Measurements from ENCODE around the gene TRAK1.
A peak's percentile ranks its signal among the peaks of the same experiment; 100 is the strongest.

Gene TRAK1

GRCh38 chr3:42081838-42082473, 9.2 kb upstream of the TRAK1 start:
- no peaks in the 10 kb centered on the region for H3K9me3 ChIP-seq (replicated peaks; ENCODE audit: insufficient read depth, low read length)
- DNase-seq, result peak; percentile 17
- no peaks in the 10 kb centered on the region for H3K9me2 ChIP-seq (replicated peaks; ENCODE audit: insufficient read depth, low read length)
- H3F3A ChIP-seq (ENCODE audit: insufficient read depth, low read length), result 0 out of 2 replicates have a peak, but pooled peaks cover 14% of the 10 kb centered on the region
- peak overlapping the region; percentile 40; the same call in 1 of the 2 replicates for H3K27ac ChIP-seq (ENCODE audit: low read length)
- H3K4me1 ChIP-seq (ENCODE audit: low read length), result peaks cover 34% of the 10 kb centered on the region
- H3K27me3 ChIP-seq (replicated peaks; ENCODE audit: insufficient read depth, low read length), result no peaks in the 10 kb centered on the region
- H4K20me1 ChIP-seq (ENCODE audit: insufficient read depth, low read length), result 0 out of 2 replicates have a peak, but pooled peaks cover 3% of the 10 kb centered on the region
- no peak overlapping the region for H2AFZ ChIP-seq (ENCODE audit: low read length)
- peaks cover 91% of the 10 kb centered on the region for H3K79me2 ChIP-seq (ENCODE audit: low read length)
- H3K36me3 ChIP-seq (replicated peaks; ENCODE audit: insufficient read depth, low read length), result no peaks in the 10 kb centered on the region
- TF ChIP-seq, protein P1, sequence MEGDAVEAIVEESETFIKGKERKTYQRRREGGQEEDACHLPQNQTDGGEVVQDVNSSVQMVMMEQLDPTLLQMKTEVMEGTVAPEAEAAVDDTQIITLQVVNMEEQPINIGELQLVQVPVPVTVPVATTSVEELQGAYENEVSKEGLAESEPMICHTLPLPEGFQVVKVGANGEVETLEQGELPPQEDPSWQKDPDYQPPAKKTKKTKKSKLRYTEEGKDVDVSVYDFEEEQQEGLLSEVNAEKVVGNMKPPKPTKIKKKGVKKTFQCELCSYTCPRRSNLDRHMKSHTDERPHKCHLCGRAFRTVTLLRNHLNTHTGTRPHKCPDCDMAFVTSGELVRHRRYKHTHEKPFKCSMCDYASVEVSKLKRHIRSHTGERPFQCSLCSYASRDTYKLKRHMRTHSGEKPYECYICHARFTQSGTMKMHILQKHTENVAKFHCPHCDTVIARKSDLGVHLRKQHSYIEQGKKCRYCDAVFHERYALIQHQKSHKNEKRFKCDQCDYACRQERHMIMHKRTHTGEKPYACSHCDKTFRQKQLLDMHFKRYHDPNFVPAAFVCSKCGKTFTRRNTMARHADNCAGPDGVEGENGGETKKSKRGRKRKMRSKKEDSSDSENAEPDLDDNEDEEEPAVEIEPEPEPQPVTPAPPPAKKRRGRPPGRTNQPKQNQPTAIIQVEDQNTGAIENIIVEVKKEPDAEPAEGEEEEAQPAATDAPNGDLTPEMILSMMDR (IDR thresholded peaks at IDR 0.05; ENCODE audit: low read length), result no peak
- TF ChIP-seq EZH2phosphoT487 (IDR thresholded peaks at IDR 0.05; ENCODE audit: low read length) (no peak), EZH2 (optimal IDR thresholded peaks at IDR 0.05; ENCODE audit: low read depth, low read length) (no peak)
- H3K4me3 ChIP-seq (ENCODE audit: low read length), result peak overlapping the region; percentile 5; the same call in 1 of the 2 replicates
- H3K9ac ChIP-seq (ENCODE audit: low read length), result no peak overlapping the region
- peak overlapping the region; percentile 53 for H3K4me2 ChIP-seq (ENCODE audit: low read depth, low read length)

DNA sequence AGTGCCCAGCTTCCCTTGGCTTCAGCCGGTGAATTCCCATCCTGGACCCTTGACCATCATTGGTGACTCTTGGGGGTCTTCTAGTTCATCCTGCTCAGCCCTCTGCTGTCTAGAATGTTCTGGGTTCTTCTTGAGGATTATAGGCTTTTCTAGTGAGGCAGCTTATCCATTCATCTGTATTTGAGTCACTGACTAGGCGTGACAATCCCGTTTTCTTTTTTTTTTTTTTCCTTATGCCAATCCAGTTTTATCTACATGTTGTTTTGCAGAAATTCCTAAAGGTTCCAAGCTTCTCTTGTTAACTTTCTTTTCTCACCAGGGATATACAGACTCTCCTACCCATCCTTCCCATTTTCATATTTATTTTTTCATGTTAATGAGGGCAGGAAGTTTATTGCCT, 6.6 kb upstream of the TRAK1 start:
- no peaks in the 10 kb centered on the region for H3K9me3 ChIP-seq (replicated peaks; ENCODE audit: insufficient read depth, low read length)
- H3K36me3 ChIP-seq (replicated peaks; ENCODE audit: insufficient read depth, low read length), result no peaks in the 10 kb centered on the region
- H3K4me2 ChIP-seq (ENCODE audit: low read depth, low read length), result no peak overlapping the region
- no peak overlapping the region for H3K9ac ChIP-seq (ENCODE audit: low read length)
- H3K27me3 ChIP-seq (replicated peaks; ENCODE audit: insufficient read depth, low read length), result no peaks in the 10 kb centered on the region
- no peaks in the 10 kb centered on the region for H3K9me2 ChIP-seq (replicated peaks; ENCODE audit: insufficient read depth, low read length)
- DNase-seq, result no peak
- H3K79me2 ChIP-seq (ENCODE audit: low read length), result peaks cover 85% of the 10 kb centered on the region
- peaks cover 58% of the 10 kb centered on the region for H3K4me1 ChIP-seq (ENCODE audit: low read length)
- H4K20me1 ChIP-seq (ENCODE audit: insufficient read depth, low read length), result 0 out of 2 replicates have a peak, but pooled peaks cover 3% of the 10 kb centered on the region
- peaks cover 31% of the 10 kb centered on the region for H3F3A ChIP-seq (ENCODE audit: insufficient read depth, low read length)
- no peak overlapping the region for H3K27ac ChIP-seq (ENCODE audit: low read length)
- no peak overlapping the region for H2AFZ ChIP-seq (ENCODE audit: low read length)
- TF ChIP-seq, protein P1 (IDR thresholded peaks at IDR 0.05; ENCODE audit: low read length), result no peak
- TF ChIP-seq EZH2phosphoT487 (IDR thresholded peaks at IDR 0.05; ENCODE audit: low read length) (no peak), EZH2 (optimal IDR thresholded peaks at IDR 0.05; ENCODE audit: low read depth, low read length) (no peak)
- no peak overlapping the region for H3K4me3 ChIP-seq (ENCODE audit: low read length)

GRCh38 chr3:42085641-42086376, 5.3 kb upstream of the TRAK1 start:
- Histone ChIP-seq H3K27me3 (replicated peaks; ENCODE audit: insufficient read depth, low read length) (no peaks in the 10 kb centered on the region), H3K9me3 (replicated peaks; ENCODE audit: insufficient read depth, low read length) (no peaks in the 10 kb centered on the region), H3K36me3 (replicated peaks; ENCODE audit: insufficient read depth, low read length) (no peaks in the 10 kb centered on the region), H2AFZ (ENCODE audit: low read length) (no peak overlapping the region), H3K4me3 (ENCODE audit: low read length) (no peak overlapping the region), H3K79me2 (ENCODE audit: low read length) (peaks cover 83% of the 10 kb centered on the region), H3K4me2 (ENCODE audit: low read depth, low read length) (no peak overlapping the region), H3F3A (ENCODE audit: insufficient read depth, low read length) (peaks cover 27% of the 10 kb centered on the region), H3K4me1 (ENCODE audit: low read length) (peaks cover 47% of the 10 kb centered on the region), H3K9me2 (replicated peaks; ENCODE audit: insufficient read depth, low read length) (no peaks in the 10 kb centered on the region), H3K9ac (ENCODE audit: low read length) (no peak overlapping the region), H4K20me1 (ENCODE audit: insufficient read depth, low read length) (no peaks in the 10 kb centered on the region), H3K27ac (ENCODE audit: low read length) (no peak overlapping the region)
- no peak for DNase-seq
- TF ChIP-seq EZH2phosphoT487 (IDR thresholded peaks at IDR 0.05; ENCODE audit: low read length) (no peak), EZH2 (optimal IDR thresholded peaks at IDR 0.05; ENCODE audit: low read depth, low read length) (no peak)
- TF ChIP-seq, protein P1 (IDR thresholded peaks at IDR 0.05; ENCODE audit: low read length), result no peak

All from MM.1S (cell line).